Astrocyte (in vitro differentiated cells and primary cell): ENCODE data around the gene FHL2. TPM values are rescaled to one million over a fixed set of nuclear protein-coding genes. Genes with fewer than 3 reads are reported as not detected.

Source experiments
- DNase-seq: peaks from one replicate; pipeline ENCODE4 v3.0.0-alpha.2; 2010; ENCODE audit warnings: low read depth
- FAIRE-seq: peaks from 2 replicates; lab custom pipeline; 2011; peaks lifted over from hg19 to GRCh38; lab: Jason Lieb, UNC
- H2AFZ ChIP-seq: 2 replicates; pipeline ENCODE4 v1.6.0; 2012; ENCODE audit warnings: low read depth, low read length, inconsistent platforms
- H3K27ac ChIP-seq: 2 replicates; pipeline ENCODE4 v1.5.1; 2011; ENCODE audit warnings: low read depth, low read length, inconsistent platforms
- H3K27me3 ChIP-seq: 2 replicates; pipeline ENCODE4 v1.6.0; 2011; ENCODE audit warnings: low read length, inconsistent platforms; ENCODE audit not compliant: insufficient read depth
- H3K36me3 ChIP-seq: 2 replicates; pipeline ENCODE4 v1.5.1; 2011; ENCODE audit warnings: low read length, inconsistent platforms; ENCODE audit not compliant: insufficient read depth
- H3K4me1 ChIP-seq: 2 replicates; pipeline ENCODE4 v1.5.1; 2011; ENCODE audit warnings: low read length, inconsistent platforms; ENCODE audit not compliant: insufficient read depth
- H3K4me2 ChIP-seq: 2 replicates; pipeline ENCODE4 v1.6.0; 2012; ENCODE audit warnings: low read length, inconsistent platforms
- H3K4me3 ChIP-seq: 2 replicates; pipeline ENCODE4 v1.5.1; 2011; ENCODE audit warnings: low read depth, mild to moderate bottlenecking, low read length, inconsistent platforms; ENCODE audit not compliant: insufficient read depth
- H3K79me2 ChIP-seq: 2 replicates; pipeline ENCODE4 v1.6.0; 2012; ENCODE audit warnings: mild to moderate bottlenecking, low read length, inconsistent platforms; ENCODE audit not compliant: insufficient read depth
- H3K9ac ChIP-seq: 2 replicates; pipeline ENCODE4 v1.6.0; 2012; ENCODE audit warnings: mild to moderate bottlenecking, low read length, inconsistent platforms
- H3K9me3 ChIP-seq: 2 replicates; pipeline ENCODE4 v1.5.1; 2012; ENCODE audit warnings: low read depth, mild to moderate bottlenecking, low read length, inconsistent platforms; ENCODE audit not compliant: insufficient read depth
- H4K20me1 ChIP-seq: 2 replicates; pipeline ENCODE4 v1.6.0; 2012; ENCODE audit warnings: low read length, inconsistent platforms; ENCODE audit not compliant: insufficient read depth
- H3K27ac Mint-ChIP-seq: one replicate; pipeline ENCODE4 v1.8.0; 2021; ENCODE audit warnings: mild to moderate bottlenecking, mixed read lengths; ENCODE audit not compliant: unreplicated experiment
- H3K27me3 Mint-ChIP-seq: one replicate; pipeline ENCODE4 v1.8.0; 2021; ENCODE audit warnings: low read depth, mixed read lengths; ENCODE audit not compliant: unreplicated experiment
- H3K36me3 Mint-ChIP-seq: one replicate; pipeline ENCODE4 v1.8.0; 2021; ENCODE audit warnings: low read depth, mixed read lengths; ENCODE audit not compliant: unreplicated experiment
- H3K4me1 Mint-ChIP-seq: one replicate; pipeline ENCODE4 v1.8.0; 2021; ENCODE audit warnings: low read depth, mixed read lengths; ENCODE audit not compliant: unreplicated experiment
- H3K4me3 Mint-ChIP-seq: one replicate; pipeline ENCODE4 v1.8.0; 2021; ENCODE audit warnings: mild to moderate bottlenecking, moderate library complexity, mixed read lengths; ENCODE audit not compliant: unreplicated experiment
- H3K9me3 Mint-ChIP-seq: one replicate; pipeline ENCODE4 v1.8.0; 2021; ENCODE audit warnings: mild to moderate bottlenecking, mixed read lengths; ENCODE audit not compliant: unreplicated experiment
- EZH2 ChIP-seq: IDR thresholded peaks from 2 replicates; pipeline ENCODE4 v1.6.1; 2012; ENCODE audit warnings: mild to moderate bottlenecking, low read length, inconsistent platforms; ENCODE audit not compliant: insufficient read depth
- total RNA-seq: library from RNA; stranded (reverse); gene quantifications from 2 replicates; pipeline ENCODE4 v1.2.1, GENCODE V29; 2021
- TF ChIP-seq, protein P1 (sequence below): IDR thresholded peaks from 2 replicates; pipeline ENCODE4 v1.5.1; 2011; ENCODE audit warnings: low read depth, mild to moderate bottlenecking, inconsistent platforms, low read length, moderate library complexity; ENCODE audit not compliant: insufficient read depth

The FHL2 gene
- total RNA-seq, 1 donor from 2014 or later: 104 TPM

DNA sequence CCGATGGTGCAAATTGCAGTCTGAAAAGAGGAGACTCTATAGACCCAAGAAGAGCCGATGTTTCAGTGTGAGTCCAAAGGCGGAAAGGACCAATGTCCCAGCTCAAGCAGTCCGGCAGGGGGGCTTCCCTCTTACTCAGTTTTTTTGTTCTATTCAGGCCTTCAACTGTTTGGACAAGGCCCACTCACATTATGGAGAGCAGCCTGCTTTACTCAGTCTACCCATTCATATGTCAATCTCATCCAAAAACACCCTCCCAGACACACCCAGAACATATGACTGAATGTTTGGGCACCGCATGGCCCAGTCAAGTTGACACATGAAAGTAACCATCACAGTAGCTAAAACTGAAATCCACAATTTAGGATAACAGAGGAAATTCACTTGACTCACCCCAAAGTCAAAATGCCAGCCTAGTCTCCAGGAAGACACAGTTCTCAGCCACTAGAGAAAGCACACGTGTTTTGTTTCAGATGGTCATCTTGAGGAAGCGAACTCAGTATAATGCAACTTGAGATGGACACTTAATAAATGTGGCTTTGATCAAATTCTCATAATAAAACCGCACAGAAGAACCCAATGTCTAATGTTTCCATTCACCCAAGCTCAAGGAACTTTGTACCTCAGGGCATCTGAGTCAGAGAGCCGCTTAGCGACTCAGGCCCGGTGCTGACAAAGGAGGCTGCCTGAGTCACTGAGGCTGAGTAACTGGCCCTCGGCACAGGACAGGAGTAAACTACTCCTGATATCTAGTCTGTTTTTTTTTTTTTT is 2.4 kb downstream of the FHL2 start:
- FAIRE-seq: peak; percentile 20
- H3K4me1 ChIP-seq: peaks cover 50% of the 10 kb centered on the region
- peak overlapping the region; percentile 99 for H3K27ac ChIP-seq
- H3K4me2 ChIP-seq: peak overlapping the region; percentile 94
- H3K27me3 Mint-ChIP-seq: no peaks in the 10 kb centered on the region
- no peaks in the 10 kb centered on the region for H3K27me3 ChIP-seq
- H3K4me3 Mint-ChIP-seq: peak overlapping the region; percentile 95
- peaks cover 35% of the 10 kb centered on the region for H3K36me3 ChIP-seq
- TF ChIP-seq, protein P1, sequence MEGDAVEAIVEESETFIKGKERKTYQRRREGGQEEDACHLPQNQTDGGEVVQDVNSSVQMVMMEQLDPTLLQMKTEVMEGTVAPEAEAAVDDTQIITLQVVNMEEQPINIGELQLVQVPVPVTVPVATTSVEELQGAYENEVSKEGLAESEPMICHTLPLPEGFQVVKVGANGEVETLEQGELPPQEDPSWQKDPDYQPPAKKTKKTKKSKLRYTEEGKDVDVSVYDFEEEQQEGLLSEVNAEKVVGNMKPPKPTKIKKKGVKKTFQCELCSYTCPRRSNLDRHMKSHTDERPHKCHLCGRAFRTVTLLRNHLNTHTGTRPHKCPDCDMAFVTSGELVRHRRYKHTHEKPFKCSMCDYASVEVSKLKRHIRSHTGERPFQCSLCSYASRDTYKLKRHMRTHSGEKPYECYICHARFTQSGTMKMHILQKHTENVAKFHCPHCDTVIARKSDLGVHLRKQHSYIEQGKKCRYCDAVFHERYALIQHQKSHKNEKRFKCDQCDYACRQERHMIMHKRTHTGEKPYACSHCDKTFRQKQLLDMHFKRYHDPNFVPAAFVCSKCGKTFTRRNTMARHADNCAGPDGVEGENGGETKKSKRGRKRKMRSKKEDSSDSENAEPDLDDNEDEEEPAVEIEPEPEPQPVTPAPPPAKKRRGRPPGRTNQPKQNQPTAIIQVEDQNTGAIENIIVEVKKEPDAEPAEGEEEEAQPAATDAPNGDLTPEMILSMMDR: no peak
- TF ChIP-seq EZH2: no peak
- H3K4me1 Mint-ChIP-seq: peaks cover 33% of the 10 kb centered on the region
- DNase-seq: peak; percentile 95
- peak overlapping the region; percentile 100 for H3K9ac ChIP-seq
- H3K79me2 ChIP-seq: peaks cover 86% of the 10 kb centered on the region
- no peak overlapping the region for H2AFZ ChIP-seq
- H3K27ac Mint-ChIP-seq: peak overlapping the region; percentile 67
- H4K20me1 ChIP-seq: peaks cover 48% of the 10 kb centered on the region
- no peaks in the 10 kb centered on the region for H3K9me3 Mint-ChIP-seq
- H3K36me3 Mint-ChIP-seq: peaks cover 27% of the 10 kb centered on the region
- H3K4me3 ChIP-seq: peak overlapping the region; percentile 98
- H3K9me3 ChIP-seq: peaks cover 3% of the 10 kb centered on the region

DNA sequence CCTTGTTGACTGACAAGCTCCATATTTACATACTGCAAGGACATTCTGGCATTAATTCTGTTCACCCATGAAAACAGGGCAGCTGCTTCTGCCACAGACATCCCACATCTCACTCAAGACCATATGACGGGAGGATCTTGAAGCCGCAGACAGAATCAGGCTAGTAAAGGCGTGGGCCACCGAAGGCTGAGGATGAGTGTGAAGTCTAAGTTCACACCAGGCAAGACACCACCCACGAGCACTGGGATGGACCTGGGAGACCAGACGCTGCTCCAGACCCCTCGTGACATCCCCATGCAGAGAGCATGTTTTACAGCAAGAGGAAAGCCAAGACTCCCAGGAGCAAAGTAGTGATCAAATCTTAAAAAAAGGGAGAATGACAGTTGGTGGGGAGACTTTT is 3.2 kb downstream of the FHL2 start:
- no peaks in the 10 kb centered on the region for H3K9me3 Mint-ChIP-seq
- Histone ChIP-seq H2AFZ (no peak overlapping the region), H3K9me3 (peaks cover 3% of the 10 kb centered on the region), H3K27me3 (no peaks in the 10 kb centered on the region), H3K79me2 (peaks cover 93% of the 10 kb centered on the region), H3K36me3 (peaks cover 35% of the 10 kb centered on the region), H3K4me1 (peaks cover 58% of the 10 kb centered on the region), H3K4me3 (peak overlapping the region; percentile 98), H4K20me1 (peaks cover 54% of the 10 kb centered on the region), H3K9ac (peak overlapping the region; percentile 100), H3K27ac (peak overlapping the region; percentile 99), H3K4me2 (peak overlapping the region; percentile 94)
- DNase-seq (no peak), FAIRE-seq (no peak)
- H3K4me1 Mint-ChIP-seq: peaks cover 38% of the 10 kb centered on the region
- no peaks in the 10 kb centered on the region for H3K27me3 Mint-ChIP-seq
- TF ChIP-seq, protein P1: no peak
- TF ChIP-seq EZH2: no peak
- H3K27ac Mint-ChIP-seq: peak overlapping the region; percentile 15
- peaks cover 33% of the 10 kb centered on the region for H3K36me3 Mint-ChIP-seq
- H3K4me3 Mint-ChIP-seq: peak overlapping the region; percentile 95
